ENCODE data around the gene PCIF1. TPM values are rescaled to one million over a fixed set of nuclear protein-coding genes. Genes with fewer than 3 reads are reported as not detected.

Gene PCIF1
- total and polyA plus RNA-seq, 8 donors = 13.3 to 34.9 (median 18.7) TPM

- TF ChIP-seq CTCF (IDR thresholded peaks at IDR 0.05) = no peak
- 90 to 96% methylated on average over 9 to 10 of the region's 10 CpGs for WGBS, 2 donors
- Histone ChIP-seq H3K9me3 (no peaks in the 10 kb centered on the region), H3K4me1 (peaks cover 0 to 20% (median 8%) of the 10 kb centered on the region in 3 donors), H3K36me3 (peaks cover 0 to 46% (median 13%) of the 10 kb centered on the region in 3 donors), H3K27ac (no peak overlapping the region), H3K27me3 (no peaks in the 10 kb centered on the region), H3K4me3 (no peak overlapping the region)
- ATAC-seq (no peak), FAIRE-seq (no peak), DNase-seq (peak in 2 of 6 donors; percentile 49 to 66)
- intact Hi-C loops (cut with DNase I) = loop anchor here in 1 of 3 donors (5.0 to 10.0 kb wide), 2 partner anchors 81 to 143 kb away; partner anchors contain the start of genes SPATA25 and TNNC2
These were observed 33.7 kb downstream of the PCIF1 start for GRCh38 chr20:45968081-45968671.

GRCh38 chr20:45968801-45969711 is 34.6 kb downstream of the PCIF1 start:
- no peak overlapping the region for H3K27ac ChIP-seq
- intact Hi-C loops (cut with DNase I) = loop anchor here in 1 of 3 donors (5.0 to 10.0 kb wide), 2 partner anchors 82 to 144 kb away; partner anchors contain the start of genes SPATA25 and TNNC2
- no peak overlapping the region for H3K4me3 ChIP-seq
- H3K4me1 ChIP-seq = peaks cover 0 to 20% (median 8%) of the 10 kb centered on the region in 3 donors
- no peaks in the 10 kb centered on the region for H3K9me3 ChIP-seq
- DNase-seq (peak in 3 of 6 donors; percentile 12 to 74 (median 33)), FAIRE-seq (no peak), ATAC-seq (no peak)
- no peaks in the 10 kb centered on the region for H3K27me3 ChIP-seq
- TF ChIP-seq CTCF (IDR thresholded peaks at IDR 0.05) = no peak
- H3K36me3 ChIP-seq = peaks cover 0 to 37% (median 6%) of the 10 kb centered on the region in 3 donors
- WGBS, 2 donors = 78 to 82% methylated on average over 14 of the region's 14 CpGs

GRCh38 chr20:45969712-45970634 is 35.5 kb downstream of the PCIF1 start:
- Histone ChIP-seq H3K27me3 (no peaks in the 10 kb centered on the region), H3K4me1 (peaks cover 0 to 20% (median 8%) of the 10 kb centered on the region in 3 donors), H3K36me3 (peaks cover 0 to 29% (median 0%) of the 10 kb centered on the region in 3 donors), H3K4me3 (peak overlapping the region in 2 of 4 donors; percentile 71 to 77), H3K9me3 (no peaks in the 10 kb centered on the region), H3K27ac (peak overlapping the region in 1 of 4 donors; percentile 100)
- 39 to 51% methylated on average over 6 of the region's 6 CpGs for WGBS, 2 donors
- intact Hi-C loops (cut with DNase I) = loop anchor here in 1 of 3 donors (5.0 to 10.0 kb wide), 2 partner anchors 83 to 145 kb away; partner anchors contain the start of genes SPATA25 and TNNC2
- FAIRE-seq (no peak), DNase-seq (peak in 3 of 6 donors; percentile 11 to 50 (median 36)), ATAC-seq (no peak)
- peak; percentile 18 to 42 (median 28) for TF ChIP-seq CTCF (IDR thresholded peaks at IDR 0.05)

- FAIRE-seq (no peak), DNase-seq (peak in 1 of 6 donors; percentile 89), ATAC-seq (peak; percentile 2 to 9 (median 4))
- peaks cover 0 to 20% (median 8%) of the 10 kb centered on the region in 3 donors for H3K4me1 ChIP-seq
- peak overlapping the region; percentile 71 to 80 (median 77) for H3K4me3 ChIP-seq
- peak overlapping the region; percentile 99 to 100 (median 99) for H3K27ac ChIP-seq
- H3K27me3 ChIP-seq = no peaks in the 10 kb centered on the region
- peaks cover 0 to 21% (median 0%) of the 10 kb centered on the region in 3 donors for H3K36me3 ChIP-seq
- intact Hi-C loops (cut with DNase I) = no loop called here
- H3K9me3 ChIP-seq = no peaks in the 10 kb centered on the region
- 4 to 7% methylated on average over 34 of the region's 34 CpGs for WGBS, 2 donors
- no peak for TF ChIP-seq CTCF (IDR thresholded peaks at IDR 0.05)
These were observed 36.4 kb downstream of the PCIF1 start for GRCh38 chr20:45970646-45971424.

Measured in pancreas (tissue), 10 donors.